ENCODE data around the gene COL23A1. TPM values are rescaled to one million over a fixed set of nuclear protein-coding genes. Genes with fewer than 3 reads are reported as not detected.

COL23A1 gene
- polyA plus RNA-seq, 1 donor (not counting 4 experiments of a cell fraction or from before 2014, with no cell fraction given), result not detected

DNA sequence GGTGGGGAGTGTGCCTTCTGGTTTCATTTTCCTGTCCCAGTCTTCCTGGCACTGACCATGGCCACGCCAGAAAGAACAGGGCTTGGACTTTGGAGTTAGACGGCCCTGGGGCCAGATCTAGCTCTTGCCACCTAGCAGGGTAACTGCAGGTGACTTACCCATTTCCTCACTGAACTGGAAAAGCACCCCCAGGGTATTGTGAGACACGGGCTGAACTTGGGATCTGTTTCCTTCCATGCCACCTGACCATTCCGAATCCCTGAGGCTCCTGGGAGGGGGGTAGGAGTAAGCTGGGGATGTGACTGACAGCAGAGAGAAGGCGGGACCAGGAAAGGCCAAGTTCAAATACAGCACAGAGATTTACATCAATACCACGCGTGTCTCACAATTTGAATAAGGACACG lies 376.4 kb downstream of the COL23A1 start:
- Histone ChIP-seq H3K9me1 (ENCODE audit: control insufficient read depth, extremely low read depth, insufficient read depth, low read length) (peaks cover 4% of the 10 kb centered on the region), H3K4me1 (ENCODE audit: control insufficient read depth, extremely low read depth, insufficient read depth, low read length) (no peaks in the 10 kb centered on the region), H3K27ac (ENCODE audit: control insufficient read depth, insufficient read depth, low read length) (no peak overlapping the region), H3K9me3 (ENCODE audit: control insufficient read depth, low read depth, low read length) (no peaks in the 10 kb centered on the region), H3K9ac (ENCODE audit: control insufficient read depth, extremely low read depth, insufficient read depth, low read length) (no peak overlapping the region), H3K79me2 (ENCODE audit: control insufficient read depth, insufficient read depth, low read length) (peaks cover 6% of the 10 kb centered on the region), H4K20me1 (ENCODE audit: control insufficient read depth, extremely low read depth, insufficient read depth, low read length) (peaks cover 30% of the 10 kb centered on the region), H3K4me3 (ENCODE audit: control insufficient read depth in 2 of 3, extremely low read depth in 1 of 3, insufficient read depth in 2 of 3, low read depth in 1 of 3, low read length in 3 of 3) (no peak overlapping the region), H3K4me2 (ENCODE audit: control insufficient read depth, extremely low read depth, insufficient read depth, low read depth, low read length) (no peak overlapping the region), H2AFZ (ENCODE audit: control insufficient read depth, low read length) (no peak overlapping the region), H3K27me3 (ENCODE audit: control insufficient read depth, extremely low read depth, insufficient read depth, low read length) (no peaks in the 10 kb centered on the region), H3K36me3 (ENCODE audit: control insufficient read depth in 2 of 2, extremely low read depth in 1 of 2, insufficient read depth in 2 of 2, low read length in 2 of 2) (peaks cover 46 to 51% of the 10 kb centered on the region in 2 experiments)
- TF ChIP-seq, protein P1, sequence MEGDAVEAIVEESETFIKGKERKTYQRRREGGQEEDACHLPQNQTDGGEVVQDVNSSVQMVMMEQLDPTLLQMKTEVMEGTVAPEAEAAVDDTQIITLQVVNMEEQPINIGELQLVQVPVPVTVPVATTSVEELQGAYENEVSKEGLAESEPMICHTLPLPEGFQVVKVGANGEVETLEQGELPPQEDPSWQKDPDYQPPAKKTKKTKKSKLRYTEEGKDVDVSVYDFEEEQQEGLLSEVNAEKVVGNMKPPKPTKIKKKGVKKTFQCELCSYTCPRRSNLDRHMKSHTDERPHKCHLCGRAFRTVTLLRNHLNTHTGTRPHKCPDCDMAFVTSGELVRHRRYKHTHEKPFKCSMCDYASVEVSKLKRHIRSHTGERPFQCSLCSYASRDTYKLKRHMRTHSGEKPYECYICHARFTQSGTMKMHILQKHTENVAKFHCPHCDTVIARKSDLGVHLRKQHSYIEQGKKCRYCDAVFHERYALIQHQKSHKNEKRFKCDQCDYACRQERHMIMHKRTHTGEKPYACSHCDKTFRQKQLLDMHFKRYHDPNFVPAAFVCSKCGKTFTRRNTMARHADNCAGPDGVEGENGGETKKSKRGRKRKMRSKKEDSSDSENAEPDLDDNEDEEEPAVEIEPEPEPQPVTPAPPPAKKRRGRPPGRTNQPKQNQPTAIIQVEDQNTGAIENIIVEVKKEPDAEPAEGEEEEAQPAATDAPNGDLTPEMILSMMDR (optimal IDR thresholded peaks at IDR 0.05 in 1 of 3, IDR thresholded peaks at IDR 0.05 in 1 of 3, conservative IDR thresholded peaks at IDR 0.05 in 1 of 3; ENCODE audit: extremely low read depth in 1 of 3, insufficient read depth in 2 of 3, low read length in 3 of 3), result no peak
- TF ChIP-seq EZH2 (IDR thresholded peaks at IDR 0.05; ENCODE audit: low read length), result no peak
- FAIRE-seq (no peak), DNase-seq (ENCODE audit: low read depth, low spot score) (no peak)
- dilution Hi-C loops (cut with MboI; ENCODE audit: extremely low pct_ligation_motif_present, low sequenced_read_pairs), result no loop called here

DNA sequence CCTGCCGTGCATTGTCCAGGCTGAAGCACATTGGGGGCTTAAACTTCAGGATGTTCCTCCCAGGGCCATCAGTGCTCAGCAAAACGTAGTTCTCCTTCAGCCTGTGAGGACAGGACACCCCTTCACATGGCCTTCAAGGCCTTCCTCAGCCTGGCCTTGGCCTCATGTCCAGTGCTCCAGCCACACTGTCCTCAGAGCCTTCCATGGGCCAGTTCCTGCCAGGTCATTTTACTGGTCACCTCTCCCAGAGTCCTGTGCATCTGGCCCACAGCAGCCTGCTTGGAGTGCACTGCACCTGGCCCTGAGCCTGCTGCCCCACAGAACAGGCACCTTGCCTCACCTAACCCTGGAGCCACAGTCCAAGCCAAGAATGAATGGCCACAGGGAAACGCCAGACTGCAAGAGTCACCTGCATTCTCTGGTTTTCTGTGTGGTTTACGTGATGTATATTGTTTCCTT lies 377.2 kb downstream of the COL23A1 start:
- peaks cover 32% of the 10 kb centered on the region for H4K20me1 ChIP-seq (ENCODE audit: control insufficient read depth, extremely low read depth, insufficient read depth, low read length)

More for the DNA sequence above, 377.2 kb downstream of the COL23A1 start:
- Histone ChIP-seq H3K27me3 (ENCODE audit: control insufficient read depth, extremely low read depth, insufficient read depth, low read length) (no peaks in the 10 kb centered on the region), H3K4me1 (ENCODE audit: control insufficient read depth, extremely low read depth, insufficient read depth, low read length) (no peaks in the 10 kb centered on the region), H3K79me2 (ENCODE audit: control insufficient read depth, insufficient read depth, low read length) (peaks cover 8% of the 10 kb centered on the region), H3K4me2 (ENCODE audit: control insufficient read depth, extremely low read depth, insufficient read depth, low read depth, low read length) (no peak overlapping the region), H2AFZ (ENCODE audit: control insufficient read depth, low read length) (no peak overlapping the region), H3K27ac (ENCODE audit: control insufficient read depth, insufficient read depth, low read length) (no peak overlapping the region), H3K9me3 (ENCODE audit: control insufficient read depth, low read depth, low read length) (no peaks in the 10 kb centered on the region), H3K9ac (ENCODE audit: control insufficient read depth, extremely low read depth, insufficient read depth, low read length) (no peak overlapping the region), H3K4me3 (ENCODE audit: control insufficient read depth in 2 of 3, extremely low read depth in 1 of 3, insufficient read depth in 2 of 3, low read depth in 1 of 3, low read length in 3 of 3) (no peak overlapping the region), H3K9me1 (ENCODE audit: control insufficient read depth, extremely low read depth, insufficient read depth, low read length) (peaks cover 4% of the 10 kb centered on the region), H3K36me3 (ENCODE audit: control insufficient read depth in 2 of 2, extremely low read depth in 1 of 2, insufficient read depth in 2 of 2, low read length in 2 of 2) (peaks cover 49 to 53% of the 10 kb centered on the region in 2 experiments)
- TF ChIP-seq EZH2 (IDR thresholded peaks at IDR 0.05; ENCODE audit: low read length), result no peak
- TF ChIP-seq, protein P1 (optimal IDR thresholded peaks at IDR 0.05 in 1 of 3, IDR thresholded peaks at IDR 0.05 in 1 of 3, conservative IDR thresholded peaks at IDR 0.05 in 1 of 3; ENCODE audit: extremely low read depth in 1 of 3, insufficient read depth in 2 of 3, low read length in 3 of 3), result no peak
- DNase-seq (ENCODE audit: low read depth, low spot score) (no peak), FAIRE-seq (no peak)
- dilution Hi-C loops (cut with MboI; ENCODE audit: extremely low pct_ligation_motif_present, low sequenced_read_pairs), result no loop called here
